GM08714 (cell line): ENCODE results near the gene CX3CL1.
A peak's percentile ranks its signal among the peaks of the same experiment; 100 is the strongest.

Experiments used
- H3K4me3 ChIP-seq: fragments of 200-500 bp; sonication (Bioruptor generic); 2 replicates; pipeline ENCODE4 v1.5.1; 2014; ENCODE audit warnings: mild to moderate bottlenecking, low read length, inconsistent platforms
- ZNF274 ChIP-seq: IDR thresholded peaks from 2 replicates; pipeline ENCODE4 v1.6.1; 2012; ENCODE audit warnings: mild to moderate bottlenecking, low read depth, low read length

Gene CX3CL1

GRCh38 chr16:57348327-57348726 is 24.0 kb upstream of the CX3CL1 start:
- no peak for TF ChIP-seq ZNF274
- no peak overlapping the region for H3K4me3 ChIP-seq

GRCh38 chr16:57349212-57350031 is 22.9 kb upstream of the CX3CL1 start:
- H3K4me3 ChIP-seq: no peak overlapping the region; the same call in 1 of the 2 replicates
- no peak for TF ChIP-seq ZNF274

GRCh38 chr16:57352636-57353047 is 19.6 kb upstream of the CX3CL1 start:
- TF ChIP-seq ZNF274: no peak
- H3K4me3 ChIP-seq: no peak overlapping the region

GRCh38 chr16:57354311-57354710 is 18.0 kb upstream of the CX3CL1 start:
- no peak overlapping the region for H3K4me3 ChIP-seq
- TF ChIP-seq ZNF274: no peak

GRCh38 chr16:57355898-57356414 is 16.3 kb upstream of the CX3CL1 start:
- H3K4me3 ChIP-seq: no peak overlapping the region
- TF ChIP-seq ZNF274: no peak

- H3K4me3 ChIP-seq: no peak overlapping the region
- no peak for TF ChIP-seq ZNF274
Observed at GRCh38 chr16:57356547-57356946, 15.7 kb upstream of the CX3CL1 start.

GRCh38 chr16:57357330-57358085 is 14.8 kb upstream of the CX3CL1 start:
- H3K4me3 ChIP-seq: no peak overlapping the region
- no peak for TF ChIP-seq ZNF274

- no peak overlapping the region for H3K4me3 ChIP-seq
- no peak for TF ChIP-seq ZNF274
Observed at GRCh38 chr16:57358086-57358420, 14.2 kb upstream of the CX3CL1 start.

GRCh38 chr16:57358527-57359095 is 13.7 kb upstream of the CX3CL1 start, which contains the start of gene CCL22:
Gene CCL22, plus strand, starts transcription at chr16:57358783. Its CDS starts 34 bp downstream, at chr16:57358817.
- H3K4me3 ChIP-seq: peak within 1 kb of the TSS; percentile 38; the same call in 1 of the 2 replicates

GRCh38 chr16:57360321-57360935 is 11.9 kb upstream of the CX3CL1 start:
- peak overlapping the region; percentile 28; the same call in 1 of the 2 replicates for H3K4me3 ChIP-seq
- no peak for TF ChIP-seq ZNF274

More at GRCh38 chr16:57358527-57359095, 13.7 kb upstream of the CX3CL1 start, which contains the start of gene CCL22:
- no peak for TF ChIP-seq ZNF274

- no peak for TF ChIP-seq ZNF274
Observed at GRCh38 chr16:57361404-57361803, 10.9 kb upstream of the CX3CL1 start.

GRCh38 chr16:57364143-57364542 is 8.1 kb upstream of the CX3CL1 start:
- no peak for TF ChIP-seq ZNF274
- no peak overlapping the region for H3K4me3 ChIP-seq

More at GRCh38 chr16:57361404-57361803, 10.9 kb upstream of the CX3CL1 start:
- no peak overlapping the region for H3K4me3 ChIP-seq

GRCh38 chr16:57366544-57367040 is 5.7 kb upstream of the CX3CL1 start:
- TF ChIP-seq ZNF274: no peak
- no peak overlapping the region for H3K4me3 ChIP-seq
